HG02943 (cell line): Measurements from ENCODE around the gene NGEF.

Source experiments
- ATAC-seq: cut with Tn5 transposase; IDR thresholded peaks from one replicate; pipeline ENCODE4 v1.9.1; 2021; ENCODE audit warnings: mild to moderate bottlenecking, low read depth, moderate library complexity; ENCODE audit not compliant: unreplicated experiment

The NGEF gene

GRCh38 chr2:232976176-232976575 is 36.9 kb downstream of the NGEF start:
- no peak for ATAC-seq

- ATAC-seq, result no peak
Observed at GRCh38 chr2:232974396-232974795, 38.7 kb downstream of the NGEF start.

GRCh38 chr2:232973796-232974195 is 39.3 kb downstream of the NGEF start:
- ATAC-seq, result no peak

GRCh38 chr2:232973011-232973735 is 39.9 kb downstream of the NGEF start:
- ATAC-seq, result no peak

GRCh38 chr2:232971744-232972143 is 41.3 kb downstream of the NGEF start:
- no peak for ATAC-seq

- ATAC-seq, result no peak
Observed at GRCh38 chr2:232970051-232970450, 43.0 kb downstream of the NGEF start.

- no peak for ATAC-seq
Observed at GRCh38 chr2:232967474-232967873, 45.6 kb downstream of the NGEF start.

GRCh38 chr2:232966122-232966521 is 46.9 kb downstream of the NGEF start:
- ATAC-seq, result no peak

- no peak for ATAC-seq
Observed at GRCh38 chr2:232963913-232964312, 49.1 kb downstream of the NGEF start.

- no peak for ATAC-seq
Observed at GRCh38 chr2:232960862-232961261, 52.2 kb downstream of the NGEF start.

GRCh38 chr2:232959139-232959538 is 53.9 kb downstream of the NGEF start:
- ATAC-seq, result no peak

- ATAC-seq, result no peak
Observed at GRCh38 chr2:232957657-232958090, 55.4 kb downstream of the NGEF start.

GRCh38 chr2:232955856-232956255 is 57.2 kb downstream of the NGEF start:
- no peak for ATAC-seq

GRCh38 chr2:232954691-232955090 is 58.4 kb downstream of the NGEF start:
- no peak for ATAC-seq

- ATAC-seq, result no peak
Observed at GRCh38 chr2:232951891-232952290, 61.2 kb downstream of the NGEF start.

- no peak for ATAC-seq
Observed at GRCh38 chr2:232951181-232951580, 61.9 kb downstream of the NGEF start.

GRCh38 chr2:232950751-232951150 is 62.3 kb downstream of the NGEF start:
- ATAC-seq, result no peak

GRCh38 chr2:232949016-232949415 is 64.0 kb downstream of the NGEF start:
- no peak for ATAC-seq

- ATAC-seq, result no peak
Observed at GRCh38 chr2:232942831-232943230, 70.2 kb downstream of the NGEF start.

GRCh38 chr2:232941912-232942594 is 71.0 kb downstream of the NGEF start:
- ATAC-seq, result no peak

GRCh38 chr2:232941400-232941799 is 71.7 kb downstream of the NGEF start:
- ATAC-seq, result no peak

- ATAC-seq, result no peak
Observed at GRCh38 chr2:232940724-232941123, 72.3 kb downstream of the NGEF start.
